Central memory CD8-positive, alpha-beta T cell (primary cell): ENCODE measurements around the gene GARS1.
"Not testable (repeated sequence)": the region's sequence is repeated elsewhere in the genome, so short reads cannot be mapped to it uniquely, and the experiment has no call there.

Experiments used
- ATAC-seq: fragments of 150-1000 bp; cut with Tn5 transposase; replicated peaks from 2 replicates; pipeline ENCODE4 v1.10.0; 2022; ENCODE audit warnings: mild to moderate bottlenecking, moderate FRiP score, moderate number of reproducible peaks; ENCODE audit not compliant: poor library complexity, severe bottlenecking; ENCODE audit errors: extremely low read depth
- DNase-seq, 2 donors: peaks; one replicate each; pipeline ENCODE4 v3.0.0; 2021; ENCODE audit warnings: low spot score in 2 of 2
- H3K27ac Mint-ChIP-seq: one replicate; pipeline ENCODE4 v1.8.0; 2022; ENCODE audit warnings: low read depth, mild to moderate bottlenecking, moderate library complexity, mixed read lengths
- H3K27me3 Mint-ChIP-seq: one replicate; pipeline ENCODE4 v1.8.0; 2022; ENCODE audit warnings: mixed read lengths
- H3K36me3 Mint-ChIP-seq: one replicate; pipeline ENCODE4 v1.8.0; 2022; ENCODE audit warnings: mild to moderate bottlenecking, moderate library complexity, mixed read lengths; ENCODE audit not compliant: insufficient read depth
- H3K4me1 Mint-ChIP-seq: one replicate; pipeline ENCODE4 v1.8.0; 2022; ENCODE audit warnings: mixed read lengths
- H3K4me3 Mint-ChIP-seq: one replicate; pipeline ENCODE4 v1.8.0; 2022; ENCODE audit warnings: mild to moderate bottlenecking, moderate library complexity, mixed read lengths
- H3K9me3 Mint-ChIP-seq: one replicate; pipeline ENCODE4 v1.8.0; 2022; ENCODE audit warnings: mixed read lengths

GARS1 gene

DNA sequence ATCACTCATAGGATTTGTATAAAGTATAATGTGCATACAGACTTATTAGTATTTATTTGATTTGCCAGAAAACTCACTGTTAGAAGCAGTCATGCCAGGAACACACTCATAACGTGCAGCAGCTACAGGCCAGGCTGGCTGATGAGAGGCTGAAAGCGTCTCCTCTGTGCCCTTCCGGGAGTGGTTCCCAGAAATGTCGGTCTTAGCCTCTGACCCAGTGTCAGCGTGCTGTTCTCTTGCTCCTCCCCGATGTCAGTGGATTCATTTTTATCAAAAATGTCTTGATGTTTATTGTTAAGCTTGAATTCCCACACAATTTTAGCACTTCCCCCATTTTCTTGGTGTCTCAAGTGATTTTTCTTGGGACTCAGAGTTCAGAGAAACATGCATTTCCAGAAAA is 33.3 kb upstream of the GARS1 start:
- no peak for ATAC-seq
- no peaks in the 10 kb centered on the region for H3K9me3 Mint-ChIP-seq
- no peaks in the 10 kb centered on the region for H3K27me3 Mint-ChIP-seq
- no peaks in the 10 kb centered on the region for H3K4me1 Mint-ChIP-seq
- no peak overlapping the region for H3K27ac Mint-ChIP-seq
- H3K36me3 Mint-ChIP-seq = peaks cover 3% of the 10 kb centered on the region
- DNase-seq = no peak
- H3K4me3 Mint-ChIP-seq = no peak overlapping the region

- ATAC-seq = no peak
Measured at GRCh38 chr7:30562498-30562897, 32.2 kb upstream of the GARS1 start.

DNA sequence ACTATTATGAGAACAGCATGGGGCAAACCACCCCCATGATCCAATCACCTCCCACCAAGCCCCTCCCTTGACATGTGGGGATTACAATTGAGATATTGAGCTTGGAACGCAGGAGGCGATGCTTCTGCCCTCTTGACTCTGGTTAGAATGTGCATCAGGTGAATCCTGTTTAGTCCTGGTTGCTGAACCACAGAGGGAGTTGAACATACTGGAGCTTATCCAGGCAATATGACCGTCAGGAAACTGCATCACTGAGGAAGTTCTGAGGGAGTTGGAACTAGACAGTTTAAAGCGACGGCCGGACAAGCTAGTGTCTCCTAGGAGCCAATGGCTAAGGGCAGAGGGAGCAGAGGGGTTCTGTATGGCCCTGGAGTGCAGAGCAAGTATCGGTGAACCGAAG is 31.8 kb upstream of the GARS1 start:
- ATAC-seq = no peak
- no peaks in the 10 kb centered on the region for H3K4me1 Mint-ChIP-seq
- H3K4me3 Mint-ChIP-seq = no peak overlapping the region
- H3K36me3 Mint-ChIP-seq = peaks cover 5% of the 10 kb centered on the region
- H3K9me3 Mint-ChIP-seq = no peaks in the 10 kb centered on the region
- H3K27me3 Mint-ChIP-seq = no peaks in the 10 kb centered on the region
- DNase-seq = no peak
- peak overlapping the region; percentile 60 for H3K27ac Mint-ChIP-seq

More at GRCh38 chr7:30562498-30562897, 32.2 kb upstream of the GARS1 start:
- Mint-ChIP-seq H3K4me3 (no peak overlapping the region), H3K4me1 (no peaks in the 10 kb centered on the region), H3K27ac (no peak overlapping the region), H3K27me3 (no peaks in the 10 kb centered on the region), H3K36me3 (peaks cover 3% of the 10 kb centered on the region), H3K9me3 (no peaks in the 10 kb centered on the region)
- no peak for DNase-seq

DNA sequence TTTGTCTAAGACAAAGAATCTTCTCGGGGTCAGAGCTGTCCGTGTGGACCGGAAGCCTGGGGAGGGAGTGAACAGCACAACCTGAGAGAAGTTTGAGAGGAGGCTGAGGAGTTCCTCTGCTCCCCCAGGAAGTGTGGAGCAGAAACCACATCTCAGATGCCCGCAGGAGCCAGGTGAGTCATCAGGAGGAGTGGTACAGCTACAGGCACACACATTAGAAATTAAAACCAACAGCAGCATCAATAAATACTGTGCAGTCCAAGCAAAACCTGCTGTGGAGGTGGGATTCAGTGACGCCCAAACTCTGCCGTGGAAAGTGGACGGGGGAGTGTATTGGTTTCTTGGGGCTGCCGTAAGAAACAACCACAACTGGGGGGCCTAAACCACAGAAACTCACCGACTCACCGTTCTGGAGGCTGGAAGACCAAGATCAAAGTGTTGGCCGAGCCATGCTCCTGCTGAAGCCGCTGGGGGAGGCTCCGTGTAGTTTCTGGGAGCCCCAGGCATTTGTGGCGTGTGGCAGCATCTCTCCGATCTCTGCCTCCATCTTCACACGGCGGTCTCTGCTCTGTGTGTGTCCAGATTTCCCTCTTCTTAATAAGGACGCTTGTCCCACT is 31.2 kb upstream of the GARS1 start:
- ATAC-seq (no peak), DNase-seq (no peak)
- Mint-ChIP-seq H3K27ac (peak overlapping the region; percentile 60), H3K4me1 (no peaks in the 10 kb centered on the region), H3K36me3 (peaks cover 8% of the 10 kb centered on the region), H3K27me3 (no peaks in the 10 kb centered on the region), H3K9me3 (no peaks in the 10 kb centered on the region), H3K4me3 (no peak overlapping the region)

DNA sequence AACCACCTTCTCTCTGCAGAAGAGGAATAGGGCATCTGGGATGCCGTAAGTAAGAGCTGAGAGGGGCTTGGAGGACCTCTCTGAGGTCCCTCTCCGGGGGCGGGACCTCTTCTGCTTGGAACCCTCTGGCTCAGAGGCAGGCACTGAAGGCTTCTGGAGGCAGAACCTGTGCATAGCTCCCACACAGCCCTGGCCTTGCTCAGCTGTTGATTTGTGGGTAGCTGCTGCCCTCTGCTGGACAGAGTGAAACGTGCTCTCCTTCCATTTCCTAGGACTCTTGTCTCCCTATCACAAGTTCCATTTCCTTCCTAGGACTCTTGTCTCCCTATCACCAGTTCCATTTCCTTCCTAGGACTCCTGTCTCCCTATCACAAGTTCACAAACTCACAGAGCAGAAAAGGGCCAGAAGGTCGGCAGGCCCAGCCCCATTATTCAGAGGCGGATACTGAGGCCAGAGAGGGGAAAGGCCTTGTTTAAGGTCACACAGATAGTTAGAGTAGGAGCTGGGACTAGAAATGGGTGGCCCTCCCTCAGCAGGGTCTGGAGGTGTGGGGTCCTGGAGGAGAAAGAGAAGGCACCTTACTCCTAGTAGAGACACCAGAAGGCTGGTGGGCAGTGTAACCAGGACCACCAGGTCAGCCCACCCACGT is 30.3 kb upstream of the GARS1 start:
- Mint-ChIP-seq H3K4me3 (no peak overlapping the region), H3K4me1 (no peaks in the 10 kb centered on the region), H3K27ac (peak overlapping the region; percentile 20), H3K9me3 (no peaks in the 10 kb centered on the region), H3K27me3 (no peaks in the 10 kb centered on the region), H3K36me3 (peaks cover 12% of the 10 kb centered on the region)
- ATAC-seq = peak; percentile 62
- DNase-seq = peak; percentile 65 to 67

DNA sequence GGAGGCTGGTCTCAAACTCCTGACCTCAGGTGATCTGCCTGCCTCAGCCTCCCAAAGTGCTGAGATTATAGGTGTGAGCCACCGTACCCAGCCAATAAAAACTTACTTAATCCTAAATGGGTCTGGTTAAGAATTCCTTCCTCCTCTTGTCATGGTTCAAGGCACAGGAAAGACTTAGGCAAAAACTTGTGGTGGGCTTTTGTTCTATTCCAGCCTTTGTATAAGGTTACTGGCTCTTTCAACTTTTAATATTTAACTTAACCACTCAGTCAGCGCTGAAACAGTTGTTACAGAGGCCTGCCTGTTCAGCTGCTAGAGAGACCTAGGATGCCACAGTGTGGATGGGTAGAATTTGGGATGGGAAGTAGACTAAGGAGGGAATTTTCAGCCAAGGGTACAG is 28.1 kb upstream of the GARS1 start:
- no peaks in the 10 kb centered on the region for H3K4me1 Mint-ChIP-seq

GRCh38 chr7:30567081-30567480 is 27.6 kb upstream of the GARS1 start:
- no peak for ATAC-seq
- DNase-seq = no peak
- Mint-ChIP-seq H3K9me3 (peaks cover 5% of the 10 kb centered on the region), H3K4me1 (no peaks in the 10 kb centered on the region), H3K4me3 (no peak overlapping the region), H3K27ac (no peak overlapping the region), H3K27me3 (no peaks in the 10 kb centered on the region), H3K36me3 (peaks cover 17% of the 10 kb centered on the region)

More for the DNA sequence above, 28.1 kb upstream of the GARS1 start:
- Mint-ChIP-seq H3K36me3 (peaks cover 17% of the 10 kb centered on the region), H3K27me3 (no peaks in the 10 kb centered on the region), H3K9me3 (peaks cover 5% of the 10 kb centered on the region), H3K27ac (no peak overlapping the region), H3K4me3 (no peak overlapping the region)
- DNase-seq (no peak), ATAC-seq (no peak)

GRCh38 chr7:30570238-30570637 is 24.4 kb upstream of the GARS1 start:
- not testable (repeated sequence) for H3K9me3 Mint-ChIP-seq, ATAC-seq, H3K27ac Mint-ChIP-seq, H3K27me3 Mint-ChIP-seq, H3K4me1 Mint-ChIP-seq, H3K4me3 Mint-ChIP-seq, DNase-seq
- H3K36me3 Mint-ChIP-seq = peaks cover 25% of the 10 kb centered on the region

GRCh38 chr7:30572212-30572841 is 22.4 kb upstream of the GARS1 start:
- H3K4me1 Mint-ChIP-seq = no peaks in the 10 kb centered on the region
- peaks cover 5% of the 10 kb centered on the region for H3K9me3 Mint-ChIP-seq
- H3K4me3 Mint-ChIP-seq = no peak overlapping the region
- no peak for DNase-seq
- no peak overlapping the region for H3K27ac Mint-ChIP-seq
- H3K36me3 Mint-ChIP-seq = peaks cover 23% of the 10 kb centered on the region
- no peaks in the 10 kb centered on the region for H3K27me3 Mint-ChIP-seq
- no peak for ATAC-seq

DNA sequence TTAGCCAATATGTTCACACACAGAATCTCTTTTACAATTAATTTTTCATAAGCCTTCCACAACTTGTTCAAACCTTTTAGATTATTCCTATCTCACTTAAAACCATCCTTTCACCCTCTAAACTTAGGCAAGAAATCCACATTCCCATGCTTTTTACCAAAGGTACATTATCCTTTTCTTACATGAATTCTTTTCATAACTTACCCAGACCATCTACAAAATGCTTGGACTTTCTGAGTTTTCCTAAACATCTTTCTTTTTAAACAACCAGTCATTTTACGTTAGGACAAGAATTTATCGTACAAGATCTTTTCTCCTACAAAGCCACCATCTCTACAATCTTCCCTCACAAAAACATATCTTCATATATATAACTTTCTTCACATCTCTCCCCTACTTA is 18.8 kb upstream of the GARS1 start:
- DNase-seq (no peak), ATAC-seq (no peak)
- Mint-ChIP-seq H3K9me3 (no peaks in the 10 kb centered on the region), H3K36me3 (peaks cover 27% of the 10 kb centered on the region), H3K27me3 (no peaks in the 10 kb centered on the region), H3K4me1 (no peaks in the 10 kb centered on the region), H3K27ac (peak overlapping the region; percentile 27), H3K4me3 (no peak overlapping the region)

GRCh38 chr7:30583181-30583580 is 11.5 kb upstream of the GARS1 start:
- DNase-seq (no peak), ATAC-seq (no peak)
- no peaks in the 10 kb centered on the region for H3K9me3 Mint-ChIP-seq
- no peak overlapping the region for H3K27ac Mint-ChIP-seq
- no peak overlapping the region for H3K4me3 Mint-ChIP-seq
- peaks cover 26% of the 10 kb centered on the region for H3K36me3 Mint-ChIP-seq
- peaks cover 7% of the 10 kb centered on the region for H3K4me1 Mint-ChIP-seq
- H3K27me3 Mint-ChIP-seq = no peaks in the 10 kb centered on the region

DNA sequence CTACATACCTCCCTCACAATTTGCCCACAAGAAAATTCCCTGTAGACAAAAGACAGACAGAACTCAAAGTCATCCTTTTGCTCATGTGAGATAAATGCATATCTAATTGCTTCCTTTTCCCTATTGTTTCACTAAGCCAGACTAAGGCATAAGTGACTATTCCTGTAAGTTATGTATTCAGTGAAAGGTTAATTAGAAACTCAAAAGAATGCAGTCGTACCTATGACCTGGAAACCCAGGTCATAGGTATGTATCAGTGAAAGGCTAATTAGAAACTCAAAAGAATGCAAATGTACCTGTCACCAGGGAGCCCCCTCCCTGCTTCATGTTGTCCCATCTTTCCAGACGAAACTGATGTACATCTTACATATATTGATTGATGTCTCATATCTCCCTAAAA is 10.3 kb upstream of the GARS1 start:
- H3K36me3 Mint-ChIP-seq = peaks cover 18% of the 10 kb centered on the region
- ATAC-seq (no peak), DNase-seq (no peak)
- H3K4me3 Mint-ChIP-seq = no peak overlapping the region
- H3K4me1 Mint-ChIP-seq = peaks cover 13% of the 10 kb centered on the region
- no peaks in the 10 kb centered on the region for H3K9me3 Mint-ChIP-seq
- no peaks in the 10 kb centered on the region for H3K27me3 Mint-ChIP-seq
- H3K27ac Mint-ChIP-seq = no peak overlapping the region

- no peaks in the 10 kb centered on the region for H3K9me3 Mint-ChIP-seq
- no peak overlapping the region for H3K27ac Mint-ChIP-seq
- H3K4me1 Mint-ChIP-seq = peaks cover 13% of the 10 kb centered on the region
- no peaks in the 10 kb centered on the region for H3K27me3 Mint-ChIP-seq
- ATAC-seq (no peak), DNase-seq (no peak)
- no peak overlapping the region for H3K4me3 Mint-ChIP-seq
- peaks cover 18% of the 10 kb centered on the region for H3K36me3 Mint-ChIP-seq
Measured at GRCh38 chr7:30584965-30585364, 9.7 kb upstream of the GARS1 start.
